PFSK-1 (cell line): ENCODE measurements around the gene SH2D4B.

Experiments used
- POLR2AphosphoS5 ChIP-seq: IDR thresholded peaks from 2 replicates; pipeline ENCODE4 v1.6.1; 2012; ENCODE audit warnings: low read depth, mild to moderate bottlenecking, control low read depth, low read length, moderate library complexity
- TF ChIP-seq, protein P1 (sequence below), 2 experiments: IDR thresholded peaks; 2 replicates each; pipeline versions ENCODE4 v1.6.1 to v1.8.0; 2011 to 2012; ENCODE audit warnings: low read depth in 2 of 2, low read length in 2 of 2, control low read depth in 1 of 2, inconsistent platforms in 1 of 2, mild to moderate bottlenecking in 1 of 2, moderate library complexity in 1 of 2; ENCODE audit not compliant: insufficient read depth in 1 of 2

DNA sequence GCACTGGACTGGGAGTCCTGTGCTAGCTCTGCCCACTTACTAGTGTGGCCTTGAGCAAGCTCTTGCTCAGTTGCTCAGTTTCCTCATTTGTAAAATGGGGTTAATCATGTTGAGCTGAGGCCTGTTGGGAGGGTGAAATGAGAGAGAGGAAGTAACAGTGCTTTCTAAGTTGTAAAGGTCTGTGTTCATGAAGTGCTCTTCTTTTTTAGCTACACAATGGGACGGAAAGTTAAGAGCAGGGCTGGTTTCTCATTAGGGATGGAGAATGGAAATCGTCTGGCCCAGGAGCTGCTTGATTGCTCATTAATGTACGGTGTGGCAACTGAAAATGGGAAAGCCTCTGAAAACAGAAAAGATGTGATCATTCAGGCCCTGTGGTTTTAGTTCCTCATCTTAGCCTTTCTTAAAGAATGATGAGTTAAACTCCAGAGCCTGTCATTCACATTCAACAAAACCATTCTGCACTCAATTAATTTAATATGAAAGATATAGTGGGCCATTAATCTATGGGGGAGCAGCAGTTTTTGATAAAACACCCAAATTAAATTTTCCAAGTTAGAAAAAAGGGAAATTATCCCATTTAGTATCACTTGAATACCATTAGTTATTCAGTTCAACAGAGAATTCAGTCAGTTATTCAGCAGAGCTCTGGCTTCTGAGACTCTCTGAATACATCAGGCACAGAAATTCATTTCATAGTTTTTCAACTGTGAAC lies 60.5 kb downstream of the SH2D4B start:
- no peak for TF ChIP-seq POLR2AphosphoS5
- TF ChIP-seq, protein P1, sequence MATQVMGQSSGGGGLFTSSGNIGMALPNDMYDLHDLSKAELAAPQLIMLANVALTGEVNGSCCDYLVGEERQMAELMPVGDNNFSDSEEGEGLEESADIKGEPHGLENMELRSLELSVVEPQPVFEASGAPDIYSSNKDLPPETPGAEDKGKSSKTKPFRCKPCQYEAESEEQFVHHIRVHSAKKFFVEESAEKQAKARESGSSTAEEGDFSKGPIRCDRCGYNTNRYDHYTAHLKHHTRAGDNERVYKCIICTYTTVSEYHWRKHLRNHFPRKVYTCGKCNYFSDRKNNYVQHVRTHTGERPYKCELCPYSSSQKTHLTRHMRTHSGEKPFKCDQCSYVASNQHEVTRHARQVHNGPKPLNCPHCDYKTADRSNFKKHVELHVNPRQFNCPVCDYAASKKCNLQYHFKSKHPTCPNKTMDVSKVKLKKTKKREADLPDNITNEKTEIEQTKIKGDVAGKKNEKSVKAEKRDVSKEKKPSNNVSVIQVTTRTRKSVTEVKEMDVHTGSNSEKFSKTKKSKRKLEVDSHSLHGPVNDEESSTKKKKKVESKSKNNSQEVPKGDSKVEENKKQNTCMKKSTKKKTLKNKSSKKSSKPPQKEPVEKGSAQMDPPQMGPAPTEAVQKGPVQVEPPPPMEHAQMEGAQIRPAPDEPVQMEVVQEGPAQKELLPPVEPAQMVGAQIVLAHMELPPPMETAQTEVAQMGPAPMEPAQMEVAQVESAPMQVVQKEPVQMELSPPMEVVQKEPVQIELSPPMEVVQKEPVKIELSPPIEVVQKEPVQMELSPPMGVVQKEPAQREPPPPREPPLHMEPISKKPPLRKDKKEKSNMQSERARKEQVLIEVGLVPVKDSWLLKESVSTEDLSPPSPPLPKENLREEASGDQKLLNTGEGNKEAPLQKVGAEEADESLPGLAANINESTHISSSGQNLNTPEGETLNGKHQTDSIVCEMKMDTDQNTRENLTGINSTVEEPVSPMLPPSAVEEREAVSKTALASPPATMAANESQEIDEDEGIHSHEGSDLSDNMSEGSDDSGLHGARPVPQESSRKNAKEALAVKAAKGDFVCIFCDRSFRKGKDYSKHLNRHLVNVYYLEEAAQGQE (IDR thresholded peaks at IDR 0.05; ENCODE audit: insufficient read depth in 1 of 2, low read depth in 2 of 2, low read length in 2 of 2): no peak
